Measurements from ENCODE around the gene SERPIND1.

DNA sequence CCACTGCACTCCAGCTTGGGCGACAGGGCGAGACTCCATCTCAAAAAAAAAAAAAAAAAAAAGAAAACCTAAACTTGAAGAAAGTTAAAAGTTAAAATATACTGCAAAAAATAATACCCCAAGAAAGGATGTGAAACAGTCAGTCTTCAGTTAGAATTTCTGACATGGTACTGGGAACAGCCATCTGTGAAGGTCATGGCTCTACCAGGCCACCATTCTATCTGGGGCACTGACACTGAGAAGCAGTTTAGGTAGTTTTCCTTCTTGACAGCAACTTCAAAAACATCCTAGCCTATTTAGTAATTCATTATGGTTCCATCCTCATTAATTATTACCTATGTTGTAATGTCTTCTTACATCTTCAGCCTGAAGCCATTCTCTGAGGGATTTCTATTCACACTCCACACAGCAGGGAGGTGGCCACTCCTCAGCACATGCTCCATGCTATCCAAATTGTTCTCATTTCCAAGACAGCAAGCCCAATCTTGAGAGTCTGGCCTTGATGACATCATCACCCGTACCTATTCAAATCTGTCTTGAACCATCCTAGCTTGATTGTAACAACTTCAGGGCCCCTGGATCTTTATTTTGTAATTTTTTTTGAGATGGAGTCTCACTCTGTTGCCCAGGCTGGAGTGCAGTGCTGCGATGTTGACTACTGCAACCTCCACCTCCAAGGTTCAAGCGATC is 38.2 kb downstream of the SERPIND1 start:
- TF ChIP-seq, protein P1, sequence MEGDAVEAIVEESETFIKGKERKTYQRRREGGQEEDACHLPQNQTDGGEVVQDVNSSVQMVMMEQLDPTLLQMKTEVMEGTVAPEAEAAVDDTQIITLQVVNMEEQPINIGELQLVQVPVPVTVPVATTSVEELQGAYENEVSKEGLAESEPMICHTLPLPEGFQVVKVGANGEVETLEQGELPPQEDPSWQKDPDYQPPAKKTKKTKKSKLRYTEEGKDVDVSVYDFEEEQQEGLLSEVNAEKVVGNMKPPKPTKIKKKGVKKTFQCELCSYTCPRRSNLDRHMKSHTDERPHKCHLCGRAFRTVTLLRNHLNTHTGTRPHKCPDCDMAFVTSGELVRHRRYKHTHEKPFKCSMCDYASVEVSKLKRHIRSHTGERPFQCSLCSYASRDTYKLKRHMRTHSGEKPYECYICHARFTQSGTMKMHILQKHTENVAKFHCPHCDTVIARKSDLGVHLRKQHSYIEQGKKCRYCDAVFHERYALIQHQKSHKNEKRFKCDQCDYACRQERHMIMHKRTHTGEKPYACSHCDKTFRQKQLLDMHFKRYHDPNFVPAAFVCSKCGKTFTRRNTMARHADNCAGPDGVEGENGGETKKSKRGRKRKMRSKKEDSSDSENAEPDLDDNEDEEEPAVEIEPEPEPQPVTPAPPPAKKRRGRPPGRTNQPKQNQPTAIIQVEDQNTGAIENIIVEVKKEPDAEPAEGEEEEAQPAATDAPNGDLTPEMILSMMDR (IDR thresholded peaks at IDR 0.05) = no peak
- TF ChIP-seq POLR2A (IDR thresholded peaks at IDR 0.05) = no peak

All from esophagus squamous epithelium (tissue), 4 donors.